ENCODE results near the gene CNTNAP5. TPM values are rescaled to one million over a fixed set of nuclear protein-coding genes. Genes with fewer than 3 reads are reported as not detected.

Gene CNTNAP5
- total RNA-seq, 1 experiment from 2014 or later, result 0.48 TPM

DNA sequence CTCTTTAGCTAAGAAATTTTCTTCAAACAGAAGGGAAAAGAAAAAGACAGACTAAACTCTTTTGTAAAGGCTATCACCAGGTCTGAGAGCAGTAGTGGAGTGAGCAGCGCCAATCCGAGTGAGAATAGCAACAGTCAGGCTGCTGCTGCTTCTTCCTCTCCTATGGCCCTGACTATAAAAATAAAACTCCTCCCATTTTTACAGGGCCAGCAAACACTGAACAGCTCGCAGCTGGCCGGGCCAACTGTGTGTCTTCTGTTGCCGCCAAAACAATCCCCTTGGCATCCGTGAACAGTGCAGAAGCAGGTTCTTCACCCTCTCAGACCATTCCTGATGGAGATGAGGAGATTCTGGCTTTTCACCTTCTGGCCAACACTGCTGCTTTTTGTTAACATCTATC lies 124.5 kb downstream of the CNTNAP5 start:
- no peak overlapping the region for H4K5ac ChIP-seq (ENCODE audit: insufficient read length, low read depth, low read length)
- no peak overlapping the region for H2BK20ac ChIP-seq (ENCODE audit: low read depth, low read length, poor library complexity, severe bottlenecking)
- peaks cover 3% of the 10 kb centered on the region in 2 experiments; a peak in 1 of 4 replicates for H3K4me1 Mint-ChIP-seq
- no peaks in the 10 kb centered on the region for H3K27me3 ChIP-seq (ENCODE audit: insufficient read depth, low read length)
- no peak overlapping the region for H3K4ac ChIP-seq (ENCODE audit: low read depth, low read length)
- no peaks in the 10 kb centered on the region for H4K20me1 ChIP-seq (ENCODE audit: control insufficient read depth, insufficient read depth, insufficient read length)
- H3K4me1 ChIP-seq (ENCODE audit: insufficient read depth, low read length), result no peaks in the 10 kb centered on the region
- no peak overlapping the region; a peak in 1 of 7 replicates for H3K27ac Mint-ChIP-seq
- H3K27me3 Mint-ChIP-seq (ENCODE audit: low read depth), result peaks cover 30% of the 10 kb centered on the region
- no peak overlapping the region for H3K23ac ChIP-seq (ENCODE audit: insufficient read length, low read depth, low read length)
- no peak overlapping the region for H3K9ac ChIP-seq (ENCODE audit: extremely low read depth, insufficient read length, low read length)
- H3K14ac ChIP-seq (ENCODE audit: insufficient read depth, low read length), result no peak overlapping the region
- H3T11ph ChIP-seq (ENCODE audit: low read length), result no peak overlapping the region
- no peaks in the 10 kb centered on the region for H3K23me2 ChIP-seq (ENCODE audit: insufficient read length, low read depth, low read length, poor library complexity, severe bottlenecking)
- H3K27ac ChIP-seq (ENCODE audit: insufficient read length, low read depth, low read length), result no peak overlapping the region
- no peak overlapping the region for H2BK12ac ChIP-seq (ENCODE audit: insufficient read length, low read depth, low read length)
- no peak overlapping the region for H4K8ac ChIP-seq (replicated peaks; ENCODE audit: insufficient read length, low read depth, low read length)
- no peak overlapping the region for H2BK15ac ChIP-seq (ENCODE audit: low read depth, low read length)
- WGBS (ENCODE audit: extremely low coverage, insufficient read length, low lambda C conversion rate), result no CpG with 5 or more reads among the region's 6 CpGs
- no peak overlapping the region for H3K18ac ChIP-seq (ENCODE audit: insufficient read length, low read depth, low read length)
- no peak overlapping the region for H4K91ac ChIP-seq (ENCODE audit: insufficient read length, low read depth, low read length)
- H3K36me3 Mint-ChIP-seq (ENCODE audit: insufficient read depth in 1 of 3, low read depth in 3 of 3), result no peaks in the 10 kb centered on the region
- TF ChIP-seq, protein P1, sequence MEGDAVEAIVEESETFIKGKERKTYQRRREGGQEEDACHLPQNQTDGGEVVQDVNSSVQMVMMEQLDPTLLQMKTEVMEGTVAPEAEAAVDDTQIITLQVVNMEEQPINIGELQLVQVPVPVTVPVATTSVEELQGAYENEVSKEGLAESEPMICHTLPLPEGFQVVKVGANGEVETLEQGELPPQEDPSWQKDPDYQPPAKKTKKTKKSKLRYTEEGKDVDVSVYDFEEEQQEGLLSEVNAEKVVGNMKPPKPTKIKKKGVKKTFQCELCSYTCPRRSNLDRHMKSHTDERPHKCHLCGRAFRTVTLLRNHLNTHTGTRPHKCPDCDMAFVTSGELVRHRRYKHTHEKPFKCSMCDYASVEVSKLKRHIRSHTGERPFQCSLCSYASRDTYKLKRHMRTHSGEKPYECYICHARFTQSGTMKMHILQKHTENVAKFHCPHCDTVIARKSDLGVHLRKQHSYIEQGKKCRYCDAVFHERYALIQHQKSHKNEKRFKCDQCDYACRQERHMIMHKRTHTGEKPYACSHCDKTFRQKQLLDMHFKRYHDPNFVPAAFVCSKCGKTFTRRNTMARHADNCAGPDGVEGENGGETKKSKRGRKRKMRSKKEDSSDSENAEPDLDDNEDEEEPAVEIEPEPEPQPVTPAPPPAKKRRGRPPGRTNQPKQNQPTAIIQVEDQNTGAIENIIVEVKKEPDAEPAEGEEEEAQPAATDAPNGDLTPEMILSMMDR (conservative IDR thresholded peaks at IDR 0.05), result no peak
- no peaks in the 10 kb centered on the region for H3K79me2 ChIP-seq (ENCODE audit: insufficient read depth, low read length)
- H3K9me3 Mint-ChIP-seq, result no peaks in the 10 kb centered on the region
- no peak overlapping the region for H2BK5ac ChIP-seq (ENCODE audit: insufficient read length, low read length)
- no peaks in the 10 kb centered on the region for H3K9me3 ChIP-seq (ENCODE audit: control insufficient read depth, low read depth, low read length)
- H3K4me2 ChIP-seq (ENCODE audit: insufficient read depth, insufficient read length, low read length), result no peak overlapping the region
- H3K56ac ChIP-seq (ENCODE audit: insufficient read length, low read depth, low read length), result no peak overlapping the region
- no peak overlapping the region for H2BK120ac ChIP-seq (ENCODE audit: low read depth, low read length, poor library complexity, severe bottlenecking)
- H2AK5ac ChIP-seq (ENCODE audit: insufficient read length, low read length), result no peak overlapping the region
- no peak for DNase-seq
- no peak overlapping the region for H3K4me3 Mint-ChIP-seq
- no peak overlapping the region for H2AFZ ChIP-seq (ENCODE audit: low read length)
- H3K79me1 ChIP-seq (ENCODE audit: insufficient read depth, low read depth, low read length, poor library complexity, severe bottlenecking), result no peaks in the 10 kb centered on the region
